HG03520 (cell line): ENCODE results near the gene CENPV.
A peak's percentile ranks its signal among the peaks of the same experiment; 100 is the strongest.
"Not testable (repeated sequence)": the region's sequence is repeated elsewhere in the genome, so short reads cannot be mapped to it uniquely, and the experiment has no call there.

Source experiments
- ATAC-seq: cut with Tn5 transposase; IDR thresholded peaks from one replicate; pipeline ENCODE4 v1.9.1; 2021; ENCODE audit warnings: mild to moderate bottlenecking, moderate library complexity; ENCODE audit not compliant: unreplicated experiment

The CENPV gene

GRCh38 chr17:16353317-16354174, at the start of gene CENPV:
Gene CENPV (minus strand): TSS chr17:16353469. CDS start chr17:16353436, 33 bp downstream.
- peak; percentile 54 for ATAC-seq

- ATAC-seq: no peak
Measured at GRCh38 chr17:16398270-16399267, 45.3 kb upstream of the CENPV start.

GRCh38 chr17:16396693-16397092, 43.4 kb upstream of the CENPV start:
- ATAC-seq: not testable (repeated sequence)

- ATAC-seq: not testable (repeated sequence)
Measured at GRCh38 chr17:16395887-16396286, 42.6 kb upstream of the CENPV start.

DNA sequence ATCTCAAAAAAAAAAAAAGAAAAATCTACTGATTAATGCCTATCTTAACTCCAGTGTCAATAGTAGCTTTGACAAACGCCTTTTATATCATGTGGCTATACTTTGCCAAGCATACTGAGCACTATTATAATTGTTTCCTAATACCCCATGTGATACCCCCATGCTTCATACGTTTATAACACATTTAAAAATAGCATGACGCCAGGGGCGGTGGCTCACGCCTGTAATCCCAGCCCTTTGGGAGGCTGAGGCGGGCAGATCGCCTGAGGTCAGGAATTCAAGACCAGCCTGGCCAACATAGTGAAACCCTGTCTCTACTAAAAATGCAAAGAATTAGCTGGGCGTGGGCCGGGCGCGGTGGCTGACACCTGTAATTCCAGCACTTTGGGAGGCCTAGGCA, 39.2 kb upstream of the CENPV start:
- ATAC-seq: not testable (repeated sequence)

DNA sequence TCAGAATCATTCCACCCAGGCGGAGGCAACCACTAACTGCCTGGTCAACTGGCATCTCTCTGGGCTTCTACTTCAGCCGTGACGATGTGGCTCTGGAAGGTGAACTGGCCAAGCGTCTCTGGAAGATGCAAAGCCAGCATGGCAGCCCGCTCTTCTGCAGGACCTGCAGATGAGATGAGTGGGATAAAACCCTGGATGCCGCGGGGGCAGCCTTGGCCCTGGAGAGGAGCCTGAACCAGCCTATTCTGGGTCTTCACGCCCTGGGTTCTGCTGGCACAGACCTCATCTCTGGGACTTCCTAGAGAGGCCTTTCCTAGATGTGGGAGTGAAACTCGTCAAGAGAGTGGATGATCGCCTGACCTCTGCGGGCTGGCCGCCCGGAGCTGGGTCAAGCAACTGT, 38.2 kb upstream of the CENPV start:
- no peak for ATAC-seq

- ATAC-seq: not testable (repeated sequence)
Measured at GRCh38 chr17:16386126-16386507, 32.8 kb upstream of the CENPV start.

- ATAC-seq: no peak
Measured at GRCh38 chr17:16384557-16384956, 31.3 kb upstream of the CENPV start.

DNA sequence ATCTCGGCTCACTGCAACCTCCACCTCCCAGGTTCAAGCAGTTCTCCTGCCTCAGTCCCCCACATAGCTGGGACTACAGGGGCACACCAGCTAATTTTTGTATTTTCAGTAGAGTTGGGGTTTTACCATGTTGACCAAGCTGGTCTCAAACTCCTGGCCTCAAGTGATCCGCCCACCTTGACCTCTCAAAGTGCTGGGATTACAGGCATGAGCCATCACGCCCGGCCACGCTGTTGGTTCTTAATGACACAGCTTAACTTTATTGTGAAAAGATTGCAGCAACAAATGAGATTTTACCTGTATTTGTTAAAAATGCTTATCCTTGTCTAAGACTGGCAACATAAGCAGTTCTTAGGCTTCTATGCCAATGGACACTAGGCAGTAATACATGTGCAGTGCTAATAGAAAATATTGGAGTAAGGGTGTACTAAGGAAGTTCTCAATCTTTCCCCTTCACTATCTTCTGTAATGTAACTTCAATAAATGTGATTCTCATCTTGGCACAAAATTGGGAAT, 30.6 kb upstream of the CENPV start:
- no peak for ATAC-seq

DNA sequence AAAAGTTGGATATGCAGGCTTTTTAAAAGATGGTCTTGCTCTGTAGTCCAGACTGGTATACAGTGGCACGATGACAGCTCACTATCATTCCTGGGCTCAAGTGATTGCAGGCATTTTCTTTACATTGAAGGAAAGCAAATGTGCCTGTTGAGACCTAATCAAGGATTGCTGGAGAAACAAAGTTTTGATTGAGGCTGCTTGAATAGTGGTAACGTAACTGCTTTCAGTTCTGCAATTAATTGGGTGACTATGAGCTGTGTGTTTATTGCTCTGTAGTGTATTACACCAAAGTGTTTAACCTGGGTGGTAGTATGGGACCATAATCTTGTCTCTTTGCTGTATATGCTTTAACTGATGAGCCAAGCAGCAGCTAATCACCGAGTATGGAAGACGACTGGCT, 29.9 kb upstream of the CENPV start:
- ATAC-seq: no peak

GRCh38 chr17:16381496-16381820, 28.2 kb upstream of the CENPV start:
- ATAC-seq: peak; percentile 3

GRCh38 chr17:16380640-16381495, 27.6 kb upstream of the CENPV start, which contains the start of gene UBB:
Gene UBB (plus strand): TSS chr17:16381091. CDS start chr17:16381908, 817 bp downstream.
- ATAC-seq: peak; percentile 88

DNA sequence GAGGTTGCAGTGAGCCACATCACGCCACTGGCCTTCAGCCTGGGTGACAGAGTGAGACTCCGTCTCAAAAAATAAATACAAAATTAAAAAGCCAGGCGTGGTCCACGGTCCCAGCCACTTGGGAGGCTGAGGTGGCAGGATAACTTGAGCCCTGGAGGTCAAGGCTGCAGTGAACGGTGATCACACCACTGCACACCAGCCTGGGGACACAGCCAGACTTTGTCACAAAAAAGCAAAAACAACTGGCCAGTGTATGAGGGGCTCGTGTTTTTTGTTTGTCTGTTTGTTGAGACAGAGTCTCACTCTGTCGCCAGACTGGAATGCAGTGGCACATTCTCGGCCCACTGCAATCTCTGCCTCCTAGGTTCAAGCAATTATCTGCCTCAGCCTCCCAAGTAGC, 26.4 kb upstream of the CENPV start:
- no peak for ATAC-seq

DNA sequence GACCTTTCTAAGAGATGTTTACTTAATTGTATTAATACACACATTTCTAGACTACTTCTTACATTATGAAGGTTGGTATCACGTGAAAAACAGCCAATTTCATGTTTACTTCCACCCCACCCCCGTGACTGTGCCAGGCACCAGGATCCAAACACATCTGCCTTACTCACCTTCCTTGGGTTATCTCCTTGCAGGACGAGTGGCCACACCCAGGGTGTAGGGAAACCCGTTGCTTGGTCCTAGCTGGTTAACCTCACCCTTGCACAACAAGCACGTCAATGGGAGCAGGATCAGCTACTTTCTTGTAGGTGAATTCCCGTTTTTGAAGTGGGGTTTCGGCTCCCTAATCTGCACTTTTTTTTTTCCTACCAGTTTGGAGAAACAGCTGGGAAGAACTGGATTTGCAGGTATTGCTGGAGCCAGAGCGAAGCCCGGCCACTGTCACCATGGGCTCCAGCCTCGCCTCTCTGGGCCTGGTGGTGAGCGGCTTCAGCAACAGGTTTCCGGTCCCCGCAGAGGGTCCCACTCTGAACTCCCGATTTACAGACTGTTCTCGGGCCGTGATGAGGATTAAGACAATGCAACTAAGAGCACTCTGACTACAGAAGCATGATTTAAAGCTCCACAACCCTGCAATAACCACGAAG, 25.5 kb upstream of the CENPV start:
- no peak for ATAC-seq

GRCh38 chr17:16377941-16378341, 24.7 kb upstream of the CENPV start:
- no peak for ATAC-seq

GRCh38 chr17:16374146-16374938, 21.1 kb upstream of the CENPV start:
- ATAC-seq: no peak

- no peak for ATAC-seq
Measured at GRCh38 chr17:16371742-16372141, 18.5 kb upstream of the CENPV start.

GRCh38 chr17:16364625-16365024, 11.4 kb upstream of the CENPV start:
- no peak for ATAC-seq
